Spleen (tissue), 7 donors: ENCODE measurements around the gene EIF2AK3.

Experiments
- POLR2AphosphoS5 ChIP-seq, 3 donors: sonication (generic); formaldehyde crosslinking; IDR thresholded peaks; one replicate each; pipeline ENCODE4 v1.5.1; 2017; ENCODE audit warnings: antibody characterized with exemption in 3 of 3
- TF ChIP-seq, protein P1 (sequence below), 11 experiments: fragments of 200-600 bp in 7 of 11; fragments of 450-650 bp in 4 of 11; sonication (generic) in 4 of 11; IDR thresholded peaks in 8 of 11; conservative IDR thresholded peaks in 3 of 11; 1 replicate in 7 of 11; 2 replicates in 4 of 11; pipeline versions ENCODE4 v1.4.0 to v1.8.0; 2016 to 2021; ENCODE audit warnings: antibody characterized with exemption in 11 of 11, inconsistent platforms in 4 of 11, mild to moderate bottlenecking in 1 of 11
- donor health status: DM: no; HTN: no; CAD: no; lungs with moderate emphysema.
- donor health status: DM: no; HTN: no; CAD: no.
- donor health status: DM: no; HTN: no; CAD: no.

DNA sequence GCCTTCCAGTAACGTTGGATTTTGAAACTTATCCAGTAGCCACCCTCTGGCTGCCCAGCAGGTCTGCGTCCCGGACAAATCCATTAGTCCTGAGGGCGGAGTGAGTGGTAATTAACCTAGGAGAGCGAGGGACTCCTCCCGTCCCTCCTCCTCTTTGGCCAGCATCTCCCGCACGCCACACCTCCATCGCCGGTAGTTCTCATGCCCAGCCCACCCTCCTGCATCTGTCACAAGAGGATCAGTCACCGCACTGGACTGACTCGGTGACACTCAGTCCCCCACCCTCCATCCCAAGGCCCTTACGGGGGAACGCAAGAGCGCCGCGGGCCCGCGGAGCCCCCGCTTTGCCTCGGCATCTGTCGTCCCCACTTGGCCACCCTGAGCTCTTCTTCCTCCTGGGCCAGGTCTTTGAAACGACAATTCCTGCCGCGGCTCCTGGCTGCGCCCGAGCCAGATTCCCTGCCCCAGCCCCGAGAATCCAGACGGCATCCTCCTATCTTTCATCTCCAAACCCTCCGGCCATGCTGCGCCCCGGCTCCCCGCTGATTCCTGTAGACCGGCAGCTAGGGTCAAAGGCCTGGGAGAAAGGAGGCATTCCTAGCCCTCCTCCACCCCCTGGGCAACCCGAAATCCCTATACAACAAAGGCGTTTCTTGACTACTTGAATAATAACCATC lies 77.5 kb downstream of the EIF2AK3 start:
- TF ChIP-seq, protein P1, sequence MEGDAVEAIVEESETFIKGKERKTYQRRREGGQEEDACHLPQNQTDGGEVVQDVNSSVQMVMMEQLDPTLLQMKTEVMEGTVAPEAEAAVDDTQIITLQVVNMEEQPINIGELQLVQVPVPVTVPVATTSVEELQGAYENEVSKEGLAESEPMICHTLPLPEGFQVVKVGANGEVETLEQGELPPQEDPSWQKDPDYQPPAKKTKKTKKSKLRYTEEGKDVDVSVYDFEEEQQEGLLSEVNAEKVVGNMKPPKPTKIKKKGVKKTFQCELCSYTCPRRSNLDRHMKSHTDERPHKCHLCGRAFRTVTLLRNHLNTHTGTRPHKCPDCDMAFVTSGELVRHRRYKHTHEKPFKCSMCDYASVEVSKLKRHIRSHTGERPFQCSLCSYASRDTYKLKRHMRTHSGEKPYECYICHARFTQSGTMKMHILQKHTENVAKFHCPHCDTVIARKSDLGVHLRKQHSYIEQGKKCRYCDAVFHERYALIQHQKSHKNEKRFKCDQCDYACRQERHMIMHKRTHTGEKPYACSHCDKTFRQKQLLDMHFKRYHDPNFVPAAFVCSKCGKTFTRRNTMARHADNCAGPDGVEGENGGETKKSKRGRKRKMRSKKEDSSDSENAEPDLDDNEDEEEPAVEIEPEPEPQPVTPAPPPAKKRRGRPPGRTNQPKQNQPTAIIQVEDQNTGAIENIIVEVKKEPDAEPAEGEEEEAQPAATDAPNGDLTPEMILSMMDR (IDR thresholded peaks at IDR 0.05 in 8 of 11, conservative IDR thresholded peaks at IDR 0.05 in 3 of 11): no peak
- no peak for TF ChIP-seq POLR2AphosphoS5 (IDR thresholded peaks at IDR 0.05)
